Measurements from ENCODE around the gene TSN. TPM values are rescaled to one million over a fixed set of nuclear protein-coding genes. Genes with fewer than 3 reads are reported as not detected.
A peak's percentile ranks its signal among the peaks of the same experiment; 100 is the strongest.

The TSN gene
- total RNA-seq, 2 experiments from 2014 or later: 49.1 to 50.9 TPM

- Mint-ChIP-seq H3K27me3 (peaks cover 19% of the 10 kb centered on the region), H3K4me3 (no peak overlapping the region), H3K4me1 (ENCODE audit: low read depth) (no peaks in the 10 kb centered on the region), H3K9me3 (peaks cover 6% of the 10 kb centered on the region), H3K27ac (no peak overlapping the region), H3K36me3 (ENCODE audit: low read depth) (no peaks in the 10 kb centered on the region)
- Histone ChIP-seq H3K27me3 (ENCODE audit: control insufficient read depth in 1 of 2, insufficient read depth in 2 of 2, low read length in 2 of 2) (no peaks in the 10 kb centered on the region), H3K27ac (ENCODE audit: low read depth in 1 of 2, low read length in 2 of 2) (no peak overlapping the region), H3K36me3 (ENCODE audit: insufficient read depth, low read length) (no peaks in the 10 kb centered on the region), H3K4me3 (ENCODE audit: low read length) (no peak overlapping the region), H3K9me3 (ENCODE audit: control insufficient read depth in 1 of 2, insufficient read depth in 1 of 2, low read length in 2 of 2) (peaks cover 11 to 16% of the 10 kb centered on the region in 2 experiments), H3K4me1 (ENCODE audit: insufficient read depth, low read length) (no peaks in the 10 kb centered on the region)
- no peak for DNase-seq
- ChIA-PET POLR2A (no interaction called here), CTCF (no interaction called here)
- no peak for ATAC-seq (ENCODE audit: poor library complexity)
- TF ChIP-seq CTCF (IDR thresholded peaks at IDR 0.05): no peak
- intact Hi-C loops (cut with DNase I, micrococcal nuclease): no loop called here
Observed at GRCh38 chr2:121803503-121803902, 48.1 kb downstream of the TSN start.

- ChIA-PET POLR2A (no interaction called here), CTCF (no interaction called here)
- ATAC-seq (ENCODE audit: poor library complexity) (no peak), DNase-seq (peak in 3 of 14 experiments; percentile 2 to 14 (median 10))
- Histone ChIP-seq H3K27ac (ENCODE audit: low read depth in 1 of 2, low read length in 2 of 2) (no peak overlapping the region), H3K36me3 (ENCODE audit: insufficient read depth, low read length) (no peaks in the 10 kb centered on the region), H3K9me3 (ENCODE audit: control insufficient read depth in 1 of 2, insufficient read depth in 1 of 2, low read length in 2 of 2) (peaks cover 11 to 16% of the 10 kb centered on the region in 2 experiments), H3K4me3 (ENCODE audit: low read length) (no peak overlapping the region), H3K4me1 (ENCODE audit: insufficient read depth, low read length) (no peaks in the 10 kb centered on the region), H3K27me3 (ENCODE audit: control insufficient read depth in 1 of 2, insufficient read depth in 2 of 2, low read length in 2 of 2) (no peaks in the 10 kb centered on the region)
- Mint-ChIP-seq H3K4me1 (ENCODE audit: low read depth) (no peaks in the 10 kb centered on the region), H3K4me3 (no peak overlapping the region), H3K9me3 (peaks cover 6% of the 10 kb centered on the region), H3K27me3 (peaks cover 22% of the 10 kb centered on the region), H3K36me3 (ENCODE audit: low read depth) (no peaks in the 10 kb centered on the region), H3K27ac (no peak overlapping the region)
- intact Hi-C loops (cut with DNase I, micrococcal nuclease): no loop called here
- TF ChIP-seq CTCF (IDR thresholded peaks at IDR 0.05): no peak
Observed at GRCh38 chr2:121804340-121804739, 48.9 kb downstream of the TSN start.

GRCh38 chr2:121804997-121805765 lies 49.7 kb downstream of the TSN start:
- no peak overlapping the region for H3K27ac ChIP-seq (ENCODE audit: low read depth in 1 of 2, low read length in 2 of 2)
- Mint-ChIP-seq H3K27ac (no peak overlapping the region), H3K27me3 (peaks cover 22% of the 10 kb centered on the region), H3K4me3 (no peak overlapping the region), H3K4me1 (ENCODE audit: low read depth) (no peaks in the 10 kb centered on the region), H3K36me3 (ENCODE audit: low read depth) (no peaks in the 10 kb centered on the region), H3K9me3 (peaks cover 6% of the 10 kb centered on the region)
- no peak overlapping the region for H3K4me3 ChIP-seq (ENCODE audit: low read length)
- ATAC-seq (ENCODE audit: poor library complexity): no peak
- no peak for TF ChIP-seq CTCF (IDR thresholded peaks at IDR 0.05)
- peaks cover 11 to 16% of the 10 kb centered on the region in 2 experiments for H3K9me3 ChIP-seq (ENCODE audit: control insufficient read depth in 1 of 2, insufficient read depth in 1 of 2, low read length in 2 of 2)
- no peaks in the 10 kb centered on the region for H3K27me3 ChIP-seq (ENCODE audit: control insufficient read depth in 1 of 2, insufficient read depth in 2 of 2, low read length in 2 of 2)
- no peaks in the 10 kb centered on the region for H3K36me3 ChIP-seq (ENCODE audit: insufficient read depth, low read length)
- no peak for DNase-seq
- ChIA-PET CTCF (no interaction called here), POLR2A (no interaction called here)
- intact Hi-C loops (cut with DNase I, micrococcal nuclease): no loop called here
- H3K4me1 ChIP-seq (ENCODE audit: insufficient read depth, low read length): no peaks in the 10 kb centered on the region

Measured in CD4-positive, alpha-beta T cell (primary cell).